PFSK-1 (cell line): ENCODE measurements around the gene WWC2.

Experiments
- FOXP2 ChIP-seq: optimal IDR thresholded peaks from 2 replicates; pipeline ENCODE3; 2011; ENCODE audit warnings: borderline replicate concordance, control low read depth, inconsistent platforms; ENCODE audit not compliant: insufficient read depth; ENCODE audit errors: extremely low read length, extremely low read depth
- POLR2AphosphoS5 ChIP-seq: IDR thresholded peaks from 2 replicates; pipeline ENCODE4 v1.6.1; 2012; ENCODE audit warnings: low read depth, mild to moderate bottlenecking, control low read depth, low read length, moderate library complexity
- SIN3A ChIP-seq: IDR thresholded peaks from 2 replicates; pipeline ENCODE4 v1.6.1; 2012; ENCODE audit warnings: mild to moderate bottlenecking, low read length, moderate library complexity, borderline replicate concordance; ENCODE audit not compliant: insufficient read depth
- TAF1 ChIP-seq: IDR thresholded peaks from 2 replicates; pipeline ENCODE4 v1.6.1; 2012; ENCODE audit warnings: low read length, control low read depth, borderline replicate concordance; ENCODE audit not compliant: insufficient read depth
- TF ChIP-seq, protein P1 (sequence below), 2 experiments: IDR thresholded peaks; 2 replicates each; pipeline versions ENCODE4 v1.6.1 to v1.8.0; 2011 to 2012; ENCODE audit warnings: low read depth in 2 of 2, low read length in 2 of 2, control low read depth in 1 of 2, inconsistent platforms in 1 of 2, mild to moderate bottlenecking in 1 of 2, moderate library complexity in 1 of 2; ENCODE audit not compliant: insufficient read depth in 1 of 2

WWC2 gene

GRCh38 chr4:183107891-183108459 lies 8.9 kb downstream of the WWC2 start:
- TF ChIP-seq TAF1 (no peak), FOXP2 (no peak), SIN3A (no peak), POLR2AphosphoS5 (no peak)
- TF ChIP-seq, protein P1, sequence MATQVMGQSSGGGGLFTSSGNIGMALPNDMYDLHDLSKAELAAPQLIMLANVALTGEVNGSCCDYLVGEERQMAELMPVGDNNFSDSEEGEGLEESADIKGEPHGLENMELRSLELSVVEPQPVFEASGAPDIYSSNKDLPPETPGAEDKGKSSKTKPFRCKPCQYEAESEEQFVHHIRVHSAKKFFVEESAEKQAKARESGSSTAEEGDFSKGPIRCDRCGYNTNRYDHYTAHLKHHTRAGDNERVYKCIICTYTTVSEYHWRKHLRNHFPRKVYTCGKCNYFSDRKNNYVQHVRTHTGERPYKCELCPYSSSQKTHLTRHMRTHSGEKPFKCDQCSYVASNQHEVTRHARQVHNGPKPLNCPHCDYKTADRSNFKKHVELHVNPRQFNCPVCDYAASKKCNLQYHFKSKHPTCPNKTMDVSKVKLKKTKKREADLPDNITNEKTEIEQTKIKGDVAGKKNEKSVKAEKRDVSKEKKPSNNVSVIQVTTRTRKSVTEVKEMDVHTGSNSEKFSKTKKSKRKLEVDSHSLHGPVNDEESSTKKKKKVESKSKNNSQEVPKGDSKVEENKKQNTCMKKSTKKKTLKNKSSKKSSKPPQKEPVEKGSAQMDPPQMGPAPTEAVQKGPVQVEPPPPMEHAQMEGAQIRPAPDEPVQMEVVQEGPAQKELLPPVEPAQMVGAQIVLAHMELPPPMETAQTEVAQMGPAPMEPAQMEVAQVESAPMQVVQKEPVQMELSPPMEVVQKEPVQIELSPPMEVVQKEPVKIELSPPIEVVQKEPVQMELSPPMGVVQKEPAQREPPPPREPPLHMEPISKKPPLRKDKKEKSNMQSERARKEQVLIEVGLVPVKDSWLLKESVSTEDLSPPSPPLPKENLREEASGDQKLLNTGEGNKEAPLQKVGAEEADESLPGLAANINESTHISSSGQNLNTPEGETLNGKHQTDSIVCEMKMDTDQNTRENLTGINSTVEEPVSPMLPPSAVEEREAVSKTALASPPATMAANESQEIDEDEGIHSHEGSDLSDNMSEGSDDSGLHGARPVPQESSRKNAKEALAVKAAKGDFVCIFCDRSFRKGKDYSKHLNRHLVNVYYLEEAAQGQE (IDR thresholded peaks at IDR 0.05; ENCODE audit: insufficient read depth in 1 of 2, low read depth in 2 of 2, low read length in 2 of 2): no peak

DNA sequence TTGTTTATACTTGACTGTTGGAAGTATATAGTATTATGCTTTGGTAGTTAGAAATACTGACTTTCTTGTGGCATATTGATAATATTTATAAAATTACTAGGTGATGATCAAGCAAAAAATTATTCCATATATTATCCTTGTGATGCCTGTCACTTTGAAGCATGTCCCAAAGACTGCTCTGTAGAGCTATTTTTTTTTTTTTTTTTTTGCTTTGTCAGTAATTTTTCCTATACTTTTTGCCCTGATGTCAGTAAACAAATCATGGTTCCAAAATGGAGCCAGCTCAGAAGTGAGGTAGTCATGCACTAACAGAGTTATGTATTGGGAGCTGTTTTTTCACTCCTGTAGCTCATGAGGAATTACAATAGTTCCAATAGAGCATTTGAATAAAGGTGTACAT lies 11.2 kb downstream of the WWC2 start:
- TF ChIP-seq, protein P1 (IDR thresholded peaks at IDR 0.05; ENCODE audit: insufficient read depth in 1 of 2, low read depth in 2 of 2, low read length in 2 of 2): no peak
- TF ChIP-seq FOXP2: no peak
- no peak for TF ChIP-seq POLR2AphosphoS5
- TF ChIP-seq TAF1: no peak
- no peak for TF ChIP-seq SIN3A

DNA sequence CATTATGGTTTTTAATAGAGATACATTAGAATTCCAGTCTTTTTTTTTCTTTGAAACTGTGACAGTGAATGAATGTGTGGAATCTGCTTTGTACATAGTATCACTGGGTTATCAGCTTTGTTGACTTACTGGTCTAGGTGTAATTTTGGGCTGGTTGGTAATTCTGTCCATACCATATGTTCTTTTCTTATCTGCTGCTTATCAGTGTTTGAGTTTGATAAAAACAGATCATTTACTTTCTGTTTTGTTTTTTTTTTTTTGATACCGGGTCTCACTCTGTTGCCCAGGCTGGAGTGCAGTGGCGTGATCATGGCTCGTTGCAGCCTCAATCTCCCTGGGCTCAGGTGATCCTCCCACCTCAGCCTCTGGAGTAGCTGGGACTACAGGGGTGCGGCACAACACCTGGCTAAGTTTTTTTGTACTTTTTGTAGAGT lies 12.4 kb downstream of the WWC2 start:
- TF ChIP-seq FOXP2 (no peak), SIN3A (no peak), POLR2AphosphoS5 (no peak), TAF1 (no peak)
- TF ChIP-seq, protein P1 (IDR thresholded peaks at IDR 0.05; ENCODE audit: insufficient read depth in 1 of 2, low read depth in 2 of 2, low read length in 2 of 2): no peak

GRCh38 chr4:183118141-183118540 lies 19.1 kb downstream of the WWC2 start:
- TF ChIP-seq FOXP2: no peak

- no peak for TF ChIP-seq SIN3A
- no peak for TF ChIP-seq POLR2AphosphoS5
- no peak for TF ChIP-seq TAF1
- TF ChIP-seq, protein P1 (IDR thresholded peaks at IDR 0.05; ENCODE audit: insufficient read depth in 1 of 2, low read depth in 2 of 2, low read length in 2 of 2): no peak
- TF ChIP-seq FOXP2: no peak
These were observed 19.5 kb downstream of the WWC2 start for GRCh38 chr4:183118585-183118984.
